SK-N-SH treated with all-trans-retinoic acid at 6 μM for 48 hours (cell line): ENCODE measurements around the gene ASTN1.

Experiments used
- ATAC-seq: fragments of 200-7000 bp; cut with Tn5 transposase; 3 replicates; pipeline ENCODE4 v1.9.1; 2020; ENCODE audit warnings: mild to moderate bottlenecking, moderate library complexity
- BACH2 ChIP-seq: fragments of 250-450 bp; sonication (Bioruptor Pico); IDR thresholded peaks from 2 replicates; pipeline ENCODE4 v1.9.0; 2021; ENCODE audit warnings: mild to moderate bottlenecking, borderline replicate concordance
- CREB5 ChIP-seq: fragments of 250-450 bp; sonication (Bioruptor Pico); IDR thresholded peaks from 2 replicates; pipeline ENCODE4 v1.5.1; 2020; ENCODE audit warnings: low read depth, mild to moderate bottlenecking, moderate library complexity
- CSDC2 ChIP-seq: fragments of 250-450 bp; sonication (Bioruptor Pico); IDR thresholded peaks from 2 replicates; pipeline ENCODE4 v1.5.0; 2020; ENCODE audit warnings: mild to moderate bottlenecking, moderate library complexity
- CSRNP3 ChIP-seq: fragments of 250-450 bp; sonication (Bioruptor Pico); IDR thresholded peaks from 2 replicates; pipeline ENCODE4 v1.5.1; 2021; ENCODE audit warnings: mild to moderate bottlenecking, moderate library complexity
- ESRRG ChIP-seq: fragments of 250-450 bp; sonication (Bioruptor Pico); IDR thresholded peaks from 2 replicates; pipeline ENCODE4 v1.6.1; 2021; ENCODE audit warnings: mild to moderate bottlenecking
- GLIS3 ChIP-seq: fragments of 250-450 bp; sonication (Bioruptor Pico); IDR thresholded peaks from 2 replicates; pipeline ENCODE4 v1.5.0; 2020; ENCODE audit warnings: mild to moderate bottlenecking, moderate library complexity
- ISL1 ChIP-seq: fragments of 250-450 bp; sonication (Bioruptor Pico); IDR thresholded peaks from 2 replicates; pipeline ENCODE4 v2.1.2; 2022; ENCODE audit warnings: mild to moderate bottlenecking, moderate library complexity
- OSR1 ChIP-seq: fragments of 250-450 bp; sonication (Bioruptor Pico); IDR thresholded peaks from 2 replicates; pipeline ENCODE4 v1.8.0; 2022; ENCODE audit warnings: moderate library complexity, mild to moderate bottlenecking, inconsistent platforms
- PATZ1 ChIP-seq: fragments of 250-450 bp; sonication (Bioruptor Pico); IDR thresholded peaks from 2 replicates; pipeline ENCODE4 v1.8.0; 2020; ENCODE audit warnings: mild to moderate bottlenecking, moderate library complexity, borderline replicate concordance
- POU6F1 ChIP-seq: fragments of 250-450 bp; sonication (Bioruptor Pico); IDR thresholded peaks from 2 replicates; pipeline ENCODE4 v1.8.0; 2021; ENCODE audit warnings: low read depth, mild to moderate bottlenecking, moderate library complexity, borderline replicate concordance
- PPARA ChIP-seq: fragments of 250-450 bp; sonication (Bioruptor Pico); IDR thresholded peaks from 2 replicates; pipeline ENCODE4 v1.5.0; 2020; ENCODE audit warnings: mild to moderate bottlenecking, borderline replicate concordance
- TCF4 ChIP-seq: fragments of 250-450 bp; sonication (Bioruptor Pico); IDR thresholded peaks from 2 replicates; pipeline ENCODE4 v1.8.0; 2021; ENCODE audit warnings: mild to moderate bottlenecking, moderate library complexity, borderline replicate concordance
- TSHZ2 ChIP-seq: fragments of 250-450 bp; sonication (Bioruptor Pico); IDR thresholded peaks from 2 replicates; pipeline ENCODE4 v1.5.0; 2020; ENCODE audit warnings: mild to moderate bottlenecking, moderate library complexity
- ZC3H10 ChIP-seq: fragments of 250-450 bp; sonication (Bioruptor Pico); IDR thresholded peaks from 2 replicates; pipeline ENCODE4 v1.5.1; 2021; ENCODE audit warnings: mild to moderate bottlenecking, moderate library complexity
- ZFP3 ChIP-seq: fragments of 250-450 bp; sonication (Bioruptor Pico); IDR thresholded peaks from 2 replicates; pipeline ENCODE4 v1.5.0; 2020; ENCODE audit warnings: mild to moderate bottlenecking, moderate library complexity
- ZFP30 ChIP-seq: fragments of 450-650 bp; formaldehyde crosslinking; IDR thresholded peaks from 2 replicates; pipeline ENCODE4 v1.5.0; 2022; ENCODE audit warnings: mild to moderate bottlenecking, moderate library complexity
- ZNF565 ChIP-seq: fragments of 450-650 bp; formaldehyde crosslinking; conservative IDR thresholded peaks from 2 replicates; pipeline ENCODE4 v1.5.0; 2020; ENCODE audit warnings: low read depth, mild to moderate bottlenecking, moderate library complexity
- ZNF70 ChIP-seq: fragments of 450-650 bp; formaldehyde crosslinking; IDR thresholded peaks from 2 replicates; pipeline ENCODE4 v1.5.0; 2020; ENCODE audit warnings: mild to moderate bottlenecking, moderate library complexity
- ZNF8 ChIP-seq: fragments of 450-650 bp; formaldehyde crosslinking; IDR thresholded peaks from 2 replicates; pipeline ENCODE4 v1.5.0; 2020; ENCODE audit warnings: mild to moderate bottlenecking, moderate library complexity

Gene ASTN1

GRCh38 chr1:176954242-176954641, 210.3 kb downstream of the ASTN1 start (continued):
- TF ChIP-seq CSRNP3 (CRISPR knock-in tag) (no peak), GLIS3 (CRISPR knock-in tag) (no peak), TCF4 (no peak), OSR1 (CRISPR knock-in tag) (no peak), ZC3H10 (CRISPR knock-in tag) (no peak), ZNF565 (no peak), PPARA (no peak)

GRCh38 chr1:176950736-176951324, 213.7 kb downstream of the ASTN1 start:
- no peak for TF ChIP-seq ZFP30
- no peak for TF ChIP-seq PATZ1 (CRISPR knock-in tag)
- no peak for TF ChIP-seq ZNF8 (CRISPR knock-in tag)
- no peak for TF ChIP-seq OSR1 (CRISPR knock-in tag)
- TF ChIP-seq ZFP3 (CRISPR knock-in tag), result no peak
- TF ChIP-seq ZNF70 (CRISPR knock-in tag), result no peak
- TF ChIP-seq PPARA, result no peak
- TF ChIP-seq ESRRG (CRISPR knock-in tag), result no peak
- TF ChIP-seq, all 23 proteins: peak for 0
- ATAC-seq, result no peak

GRCh38 chr1:176949033-176949662, 215.4 kb downstream of the ASTN1 start:
- TF ChIP-seq TSHZ2 (CRISPR knock-in tag) (no peak), ISL1 (CRISPR knock-in tag) (no peak), TCF4 (no peak), POU6F1 (no peak), PATZ1 (CRISPR knock-in tag) (no peak), ZNF70 (CRISPR knock-in tag) (no peak), ZFP3 (CRISPR knock-in tag) (no peak), PPARA (no peak), ZFP30 (no peak), ZC3H10 (CRISPR knock-in tag) (no peak), CSRNP3 (CRISPR knock-in tag) (no peak), BACH2 (CRISPR knock-in tag) (no peak), GLIS3 (CRISPR knock-in tag) (no peak), CREB5 (CRISPR knock-in tag) (no peak), CSDC2 (CRISPR knock-in tag) (no peak), ZNF8 (CRISPR knock-in tag) (no peak), ESRRG (CRISPR knock-in tag) (no peak), ZNF565 (no peak)
- no peak for ATAC-seq
